ENCODE results near the gene MYL12A.

Gene MYL12A

DNA sequence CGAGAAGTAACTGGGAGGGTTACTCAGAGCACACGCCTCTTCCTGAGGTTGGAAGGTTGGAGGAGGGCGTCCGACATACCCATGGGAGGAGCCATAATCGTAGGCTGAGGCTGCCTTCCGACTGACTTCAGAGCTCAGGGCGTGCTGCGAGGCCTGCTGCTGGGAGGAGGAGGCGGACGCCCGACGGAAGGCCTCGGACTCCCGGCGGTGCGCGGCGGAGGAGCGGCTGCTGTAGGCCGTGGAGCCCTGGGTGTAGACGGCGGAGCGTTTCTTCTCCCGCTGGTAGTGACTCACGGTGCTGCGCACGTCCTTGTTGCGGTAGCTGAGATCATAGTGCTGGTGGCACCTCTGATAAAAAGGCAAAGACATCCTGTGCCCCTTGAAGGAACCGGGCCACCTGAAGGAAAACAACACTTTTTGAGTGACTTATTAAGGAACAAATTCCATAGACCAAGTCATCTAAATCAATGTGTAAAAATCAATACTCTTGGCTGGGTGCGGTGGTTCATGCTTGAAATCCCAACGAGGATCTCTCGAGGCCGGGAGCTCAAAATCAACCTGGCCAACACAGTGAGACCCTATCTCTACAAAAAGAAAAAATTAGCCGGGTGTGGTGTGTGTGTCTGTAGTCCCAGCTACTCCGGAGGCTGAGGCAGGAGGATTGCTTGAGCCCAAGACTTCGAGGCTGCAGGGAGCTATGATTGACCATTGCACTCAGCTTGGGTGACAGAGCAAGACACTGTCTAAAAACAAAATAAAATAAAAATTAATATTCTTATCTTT lies 32.6 kb upstream of the MYL12A start:
- Histone ChIP-seq H3K4me2 (ENCODE audit: low read length) (no peak overlapping the region), H3K4me1 (ENCODE audit: insufficient read depth, low read length, severe bottlenecking) (peaks cover 28% of the 10 kb centered on the region), H3K79me2 (ENCODE audit: insufficient read depth, low read length) (no peaks in the 10 kb centered on the region), H4K20me1 (ENCODE audit: insufficient read depth, low read length) (no peaks in the 10 kb centered on the region), H3K9ac (ENCODE audit: low read length) (no peak overlapping the region), H3F3A (ENCODE audit: insufficient read depth, low read length) (no peaks in the 10 kb centered on the region), H3K9me2 (ENCODE audit: low read depth, low read length) (no peaks in the 10 kb centered on the region), H3K27ac (ENCODE audit: low read depth, low read length, poor library complexity, severe bottlenecking) (no peak overlapping the region), H3K9me3 (ENCODE audit: low read length) (no peaks in the 10 kb centered on the region), H3K36me3 (ENCODE audit: insufficient read depth, low read length) (no peaks in the 10 kb centered on the region), H3K4me3 (ENCODE audit: low read depth, low read length, poor library complexity, severe bottlenecking) (no peak overlapping the region), H3K27me3 (ENCODE audit: insufficient read depth, low read length) (no peaks in the 10 kb centered on the region), H2AFZ (ENCODE audit: low read length) (no peak overlapping the region)
- TF ChIP-seq EZH2 (IDR thresholded peaks at IDR 0.05; ENCODE audit: borderline replicate concordance, low read length), result no peak
- TF ChIP-seq, protein P1, sequence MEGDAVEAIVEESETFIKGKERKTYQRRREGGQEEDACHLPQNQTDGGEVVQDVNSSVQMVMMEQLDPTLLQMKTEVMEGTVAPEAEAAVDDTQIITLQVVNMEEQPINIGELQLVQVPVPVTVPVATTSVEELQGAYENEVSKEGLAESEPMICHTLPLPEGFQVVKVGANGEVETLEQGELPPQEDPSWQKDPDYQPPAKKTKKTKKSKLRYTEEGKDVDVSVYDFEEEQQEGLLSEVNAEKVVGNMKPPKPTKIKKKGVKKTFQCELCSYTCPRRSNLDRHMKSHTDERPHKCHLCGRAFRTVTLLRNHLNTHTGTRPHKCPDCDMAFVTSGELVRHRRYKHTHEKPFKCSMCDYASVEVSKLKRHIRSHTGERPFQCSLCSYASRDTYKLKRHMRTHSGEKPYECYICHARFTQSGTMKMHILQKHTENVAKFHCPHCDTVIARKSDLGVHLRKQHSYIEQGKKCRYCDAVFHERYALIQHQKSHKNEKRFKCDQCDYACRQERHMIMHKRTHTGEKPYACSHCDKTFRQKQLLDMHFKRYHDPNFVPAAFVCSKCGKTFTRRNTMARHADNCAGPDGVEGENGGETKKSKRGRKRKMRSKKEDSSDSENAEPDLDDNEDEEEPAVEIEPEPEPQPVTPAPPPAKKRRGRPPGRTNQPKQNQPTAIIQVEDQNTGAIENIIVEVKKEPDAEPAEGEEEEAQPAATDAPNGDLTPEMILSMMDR (IDR thresholded peaks at IDR 0.05; ENCODE audit: low read length), result no peak

DNA sequence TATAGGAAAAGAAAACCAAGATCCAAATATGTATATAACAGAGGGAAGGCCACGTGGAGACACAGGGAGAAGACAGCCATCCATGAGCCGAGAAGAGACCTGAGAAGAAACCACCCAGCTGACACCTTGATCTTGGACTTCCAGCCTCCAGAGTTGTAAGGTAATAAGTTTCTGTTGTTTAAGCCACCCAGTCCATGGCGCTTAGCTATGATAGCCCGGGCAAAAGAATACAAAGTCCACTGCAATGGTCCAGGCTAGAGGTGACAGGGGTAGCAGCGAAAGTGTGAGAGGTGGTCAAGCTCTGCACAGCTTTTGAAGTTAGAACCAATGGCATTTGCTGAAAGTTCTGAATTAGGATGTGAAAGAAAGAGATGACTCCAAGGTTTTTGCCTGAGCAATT lies 30.6 kb upstream of the MYL12A start:
- Histone ChIP-seq H3K36me3 (ENCODE audit: insufficient read depth, low read length) (no peaks in the 10 kb centered on the region), H3K79me2 (ENCODE audit: insufficient read depth, low read length) (no peaks in the 10 kb centered on the region), H2AFZ (ENCODE audit: low read length) (no peak overlapping the region), H4K20me1 (ENCODE audit: insufficient read depth, low read length) (no peaks in the 10 kb centered on the region), H3K4me2 (ENCODE audit: low read length) (no peak overlapping the region), H3K4me3 (ENCODE audit: low read depth, low read length, poor library complexity, severe bottlenecking) (no peak overlapping the region), H3K4me1 (ENCODE audit: insufficient read depth, low read length, severe bottlenecking) (peaks cover 17% of the 10 kb centered on the region), H3K9me2 (ENCODE audit: low read depth, low read length) (no peaks in the 10 kb centered on the region), H3K27me3 (ENCODE audit: insufficient read depth, low read length) (no peaks in the 10 kb centered on the region), H3K9ac (ENCODE audit: low read length) (no peak overlapping the region), H3K9me3 (ENCODE audit: low read length) (no peaks in the 10 kb centered on the region), H3K27ac (ENCODE audit: low read depth, low read length, poor library complexity, severe bottlenecking) (no peak overlapping the region), H3F3A (ENCODE audit: insufficient read depth, low read length) (no peaks in the 10 kb centered on the region)
- no peak for TF ChIP-seq EZH2 (IDR thresholded peaks at IDR 0.05; ENCODE audit: borderline replicate concordance, low read length)
- TF ChIP-seq, protein P1 (IDR thresholded peaks at IDR 0.05; ENCODE audit: low read length), result no peak

DNA sequence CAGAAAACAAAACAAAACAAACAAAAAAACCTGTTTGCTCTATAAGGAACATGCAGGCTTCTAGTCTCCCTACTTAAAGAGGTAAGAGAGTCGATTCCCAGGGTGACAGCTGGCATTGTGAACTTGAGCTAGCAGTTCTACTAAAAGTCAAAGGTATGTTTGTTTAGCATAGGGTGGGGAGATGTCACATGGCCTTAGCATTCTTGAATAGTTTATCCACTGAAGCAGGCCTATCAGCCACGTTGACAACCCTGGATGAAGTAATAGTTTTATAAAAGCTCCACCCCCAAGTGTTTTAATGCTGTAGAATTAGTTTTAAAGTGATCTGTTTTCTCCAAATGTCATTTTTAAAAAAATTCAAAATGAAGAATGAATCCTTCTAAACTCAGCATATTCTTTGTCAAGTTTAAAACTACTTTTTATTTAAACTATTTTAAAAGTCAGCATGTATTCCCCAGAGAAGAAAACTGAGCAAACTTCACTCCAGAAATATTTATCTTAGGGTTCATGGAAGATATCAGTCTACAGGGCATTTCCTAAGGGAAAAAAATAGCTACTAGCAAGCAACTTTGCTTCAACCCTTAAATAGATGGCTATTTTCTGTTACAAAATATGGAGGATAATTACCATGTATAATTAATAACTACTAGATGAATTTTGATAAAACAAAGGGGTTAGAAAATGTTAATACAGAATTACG lies 29.5 kb upstream of the MYL12A start:
- no peaks in the 10 kb centered on the region for H3K27me3 ChIP-seq (ENCODE audit: insufficient read depth, low read length)
- H3K27ac ChIP-seq (ENCODE audit: low read depth, low read length, poor library complexity, severe bottlenecking), result no peak overlapping the region
- no peaks in the 10 kb centered on the region for H3F3A ChIP-seq (ENCODE audit: insufficient read depth, low read length)
- no peak overlapping the region for H3K9ac ChIP-seq (ENCODE audit: low read length)
- no peak overlapping the region for H2AFZ ChIP-seq (ENCODE audit: low read length)
- TF ChIP-seq EZH2 (IDR thresholded peaks at IDR 0.05; ENCODE audit: borderline replicate concordance, low read length), result no peak
- TF ChIP-seq, protein P1 (IDR thresholded peaks at IDR 0.05; ENCODE audit: low read length), result no peak
- H3K4me3 ChIP-seq (ENCODE audit: low read depth, low read length, poor library complexity, severe bottlenecking), result no peak overlapping the region
- H3K36me3 ChIP-seq (ENCODE audit: insufficient read depth, low read length), result no peaks in the 10 kb centered on the region
- H4K20me1 ChIP-seq (ENCODE audit: insufficient read depth, low read length), result no peaks in the 10 kb centered on the region
- no peaks in the 10 kb centered on the region for H3K9me3 ChIP-seq (ENCODE audit: low read length)
- peaks cover 8% of the 10 kb centered on the region for H3K4me1 ChIP-seq (ENCODE audit: insufficient read depth, low read length, severe bottlenecking)
- no peaks in the 10 kb centered on the region for H3K9me2 ChIP-seq (ENCODE audit: low read depth, low read length)
- no peaks in the 10 kb centered on the region for H3K79me2 ChIP-seq (ENCODE audit: insufficient read depth, low read length)
- no peak overlapping the region for H3K4me2 ChIP-seq (ENCODE audit: low read length)

All from OCI-LY1 (cell line).